ENCODE results near the gene GRIK1.

Gene GRIK1

GRCh38 chr21:29513535-29513934, 426.3 kb downstream of the GRIK1 start:
- no peaks in the 10 kb centered on the region for H3K4me1 ChIP-seq (ENCODE audit: control insufficient read depth in 2 of 2, insufficient read depth in 1 of 2, low read depth in 1 of 2, low read length in 2 of 2)

DNA sequence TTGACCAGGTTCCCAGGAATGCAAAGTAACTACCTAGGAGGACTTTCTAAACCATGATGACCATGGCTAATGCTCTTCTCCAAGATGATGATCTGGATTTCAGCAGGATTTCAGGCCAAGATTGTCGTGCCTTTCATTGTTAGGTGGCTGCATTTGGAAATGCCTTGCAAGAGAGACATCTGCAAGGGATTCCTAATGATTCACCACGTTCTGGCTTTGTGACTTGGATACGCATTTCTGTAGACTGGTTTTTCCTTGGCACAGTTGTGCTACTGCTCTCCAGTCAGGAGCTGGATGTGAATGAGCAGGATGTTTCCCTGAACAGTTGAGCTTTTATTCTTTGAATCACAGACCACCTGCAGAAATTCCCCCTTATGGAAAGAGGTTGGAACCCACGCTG, 428.7 kb downstream of the GRIK1 start:
- Histone ChIP-seq H3K27ac (replicated peaks; ENCODE audit: low read length) (no peak overlapping the region), H4K8ac (ENCODE audit: low read depth, low read length) (no peak overlapping the region), H3K4me3 (ENCODE audit: low read length in 2 of 2) (no peak overlapping the region), H3K9ac (ENCODE audit: low read depth, low read length, poor library complexity) (no peak overlapping the region), H2BK120ac (ENCODE audit: low read depth, low read length) (no peak overlapping the region), H3K9me3 (replicated peaks in 1 of 2; ENCODE audit: control insufficient read depth in 2 of 2, insufficient read depth in 1 of 2, low read depth in 1 of 2, low read length in 2 of 2) (peaks cover 0 to 13% of the 10 kb centered on the region in 2 donors), H2AFZ (ENCODE audit: low read length) (no peak overlapping the region), H3K4me2 (ENCODE audit: insufficient read depth, low read length, poor library complexity, severe bottlenecking) (no peak overlapping the region), H4K91ac (ENCODE audit: low read depth, low read length, poor library complexity) (no peak overlapping the region), H2AK5ac (ENCODE audit: low read depth, low read length) (no peak overlapping the region), H3K27me3 (ENCODE audit: control insufficient read depth in 3 of 3, insufficient read depth in 3 of 3, low read depth in 1 of 3, low read length in 3 of 3) (no peaks in the 10 kb centered on the region), H3K23ac (ENCODE audit: low read depth, low read length, poor library complexity) (no peak overlapping the region), H3K36me3 (replicated peaks in 1 of 2; ENCODE audit: control insufficient read depth in 2 of 2, insufficient read depth in 2 of 2, low read length in 2 of 2) (no peaks in the 10 kb centered on the region), H3K79me1 (ENCODE audit: low read depth, low read length) (no peaks in the 10 kb centered on the region), H3K4me1 (ENCODE audit: control insufficient read depth in 2 of 2, insufficient read depth in 1 of 2, low read depth in 1 of 2, low read length in 2 of 2) (peaks cover 2 to 3% of the 10 kb centered on the region in 2 donors), H2BK15ac (ENCODE audit: low read length) (no peak overlapping the region), H2BK5ac (ENCODE audit: low read length) (no peak overlapping the region), H3K14ac (ENCODE audit: low read length) (no peak overlapping the region), H3K4ac (ENCODE audit: low read length) (no peak overlapping the region), H2BK12ac (ENCODE audit: low read length) (no peak overlapping the region), H3K18ac (ENCODE audit: low read length) (no peak overlapping the region)
- no peak for DNase-seq (ENCODE audit: low spot score)
- no CpG with 5 or more reads among the region's 4 CpGs for WGBS, 2 donors (ENCODE audit: extremely low coverage in 2 of 2, insufficient read length in 2 of 2, insufficient replicate concordance in 1 of 2)

More at GRCh38 chr21:29513535-29513934, 426.3 kb downstream of the GRIK1 start:
- no peak for DNase-seq (ENCODE audit: low spot score)
- H3K79me1 ChIP-seq (ENCODE audit: low read depth, low read length): no peaks in the 10 kb centered on the region
- H3K27ac ChIP-seq (replicated peaks; ENCODE audit: low read length): no peak overlapping the region
- H3K23ac ChIP-seq (ENCODE audit: low read depth, low read length, poor library complexity): no peak overlapping the region
- H2BK12ac ChIP-seq (ENCODE audit: low read length): no peak overlapping the region
- no peak overlapping the region for H3K4ac ChIP-seq (ENCODE audit: low read length)
- no peak overlapping the region for H2BK120ac ChIP-seq (ENCODE audit: low read depth, low read length)
- no peak overlapping the region for H3K4me3 ChIP-seq (ENCODE audit: low read length in 2 of 2)
- no peaks in the 10 kb centered on the region for H3K36me3 ChIP-seq (replicated peaks in 1 of 2; ENCODE audit: control insufficient read depth in 2 of 2, insufficient read depth in 2 of 2, low read length in 2 of 2)
- no peak overlapping the region for H3K9ac ChIP-seq (ENCODE audit: low read depth, low read length, poor library complexity)
- no peak overlapping the region for H2AFZ ChIP-seq (ENCODE audit: low read length)
- no peak overlapping the region for H3K4me2 ChIP-seq (ENCODE audit: insufficient read depth, low read length, poor library complexity, severe bottlenecking)
- H3K14ac ChIP-seq (ENCODE audit: low read length): no peak overlapping the region
- H2AK5ac ChIP-seq (ENCODE audit: low read depth, low read length): no peak overlapping the region
- no peaks in the 10 kb centered on the region for H3K27me3 ChIP-seq (ENCODE audit: control insufficient read depth in 3 of 3, insufficient read depth in 3 of 3, low read depth in 1 of 3, low read length in 3 of 3)
- no peak overlapping the region for H3K18ac ChIP-seq (ENCODE audit: low read length)
- no peak overlapping the region for H4K8ac ChIP-seq (ENCODE audit: low read depth, low read length)
- no peak overlapping the region for H4K91ac ChIP-seq (ENCODE audit: low read depth, low read length, poor library complexity)
- H3K9me3 ChIP-seq (replicated peaks in 1 of 2; ENCODE audit: control insufficient read depth in 2 of 2, insufficient read depth in 1 of 2, low read depth in 1 of 2, low read length in 2 of 2): peaks cover 0 to 13% of the 10 kb centered on the region in 2 donors
- no CpG with 5 or more reads among the region's 1 CpG for WGBS, 2 donors (ENCODE audit: extremely low coverage in 2 of 2, insufficient read length in 2 of 2, insufficient replicate concordance in 1 of 2)
- H2BK15ac ChIP-seq (ENCODE audit: low read length): no peak overlapping the region
- no peak overlapping the region for H2BK5ac ChIP-seq (ENCODE audit: low read length)

- Histone ChIP-seq H4K8ac (ENCODE audit: low read depth, low read length) (no peak overlapping the region), H3K36me3 (replicated peaks in 1 of 2; ENCODE audit: control insufficient read depth in 2 of 2, insufficient read depth in 2 of 2, low read length in 2 of 2) (no peaks in the 10 kb centered on the region), H2BK5ac (ENCODE audit: low read length) (no peak overlapping the region), H3K4me3 (ENCODE audit: low read length in 2 of 2) (no peak overlapping the region), H3K4me2 (ENCODE audit: insufficient read depth, low read length, poor library complexity, severe bottlenecking) (no peak overlapping the region), H4K91ac (ENCODE audit: low read depth, low read length, poor library complexity) (no peak overlapping the region), H2BK12ac (ENCODE audit: low read length) (no peak overlapping the region), H3K27me3 (ENCODE audit: control insufficient read depth in 3 of 3, insufficient read depth in 3 of 3, low read depth in 1 of 3, low read length in 3 of 3) (no peaks in the 10 kb centered on the region), H3K4me1 (ENCODE audit: control insufficient read depth in 2 of 2, insufficient read depth in 1 of 2, low read depth in 1 of 2, low read length in 2 of 2) (peaks cover 2 to 3% of the 10 kb centered on the region in 2 donors), H3K4ac (ENCODE audit: low read length) (no peak overlapping the region), H3K9me3 (replicated peaks in 1 of 2; ENCODE audit: control insufficient read depth in 2 of 2, insufficient read depth in 1 of 2, low read depth in 1 of 2, low read length in 2 of 2) (peaks cover 0 to 8% of the 10 kb centered on the region in 2 donors), H3K23ac (ENCODE audit: low read depth, low read length, poor library complexity) (no peak overlapping the region), H2BK15ac (ENCODE audit: low read length) (no peak overlapping the region), H3K14ac (ENCODE audit: low read length) (no peak overlapping the region), H2BK120ac (ENCODE audit: low read depth, low read length) (no peak overlapping the region), H2AK5ac (ENCODE audit: low read depth, low read length) (no peak overlapping the region), H3K9ac (ENCODE audit: low read depth, low read length, poor library complexity) (no peak overlapping the region), H3K18ac (ENCODE audit: low read length) (no peak overlapping the region), H2AFZ (ENCODE audit: low read length) (no peak overlapping the region), H3K27ac (replicated peaks; ENCODE audit: low read length) (no peak overlapping the region), H3K79me1 (ENCODE audit: low read depth, low read length) (no peaks in the 10 kb centered on the region)
- DNase-seq (ENCODE audit: low spot score): no peak
- no CpG with 5 or more reads among the region's 6 CpGs for WGBS, 2 donors (ENCODE audit: extremely low coverage in 2 of 2, insufficient read length in 2 of 2, insufficient replicate concordance in 1 of 2)
Observed at GRCh38 chr21:29509121-29509520, 430.7 kb downstream of the GRIK1 start.

GRCh38 chr21:29508301-29508700, 431.5 kb downstream of the GRIK1 start:
- H3K9ac ChIP-seq (ENCODE audit: low read depth, low read length, poor library complexity): no peak overlapping the region
- no peak overlapping the region for H4K91ac ChIP-seq (ENCODE audit: low read depth, low read length, poor library complexity)
- no peaks in the 10 kb centered on the region for H3K79me1 ChIP-seq (ENCODE audit: low read depth, low read length)
- WGBS, 2 donors (ENCODE audit: extremely low coverage in 2 of 2, insufficient read length in 2 of 2, insufficient replicate concordance in 1 of 2): no CpG with 5 or more reads among the region's 4 CpGs
- no peak overlapping the region for H2BK5ac ChIP-seq (ENCODE audit: low read length)
- H3K4ac ChIP-seq (ENCODE audit: low read length): no peak overlapping the region
- no peak overlapping the region for H2AK5ac ChIP-seq (ENCODE audit: low read depth, low read length)
- no peak overlapping the region for H3K18ac ChIP-seq (ENCODE audit: low read length)
- H2AFZ ChIP-seq (ENCODE audit: low read length): no peak overlapping the region
- no peak overlapping the region for H2BK120ac ChIP-seq (ENCODE audit: low read depth, low read length)
- H3K27me3 ChIP-seq (ENCODE audit: control insufficient read depth in 3 of 3, insufficient read depth in 3 of 3, low read depth in 1 of 3, low read length in 3 of 3): no peaks in the 10 kb centered on the region
- H3K9me3 ChIP-seq (replicated peaks in 1 of 2; ENCODE audit: control insufficient read depth in 2 of 2, insufficient read depth in 1 of 2, low read depth in 1 of 2, low read length in 2 of 2): peaks cover 0 to under 1% of the 10 kb centered on the region in 2 donors
- H4K8ac ChIP-seq (ENCODE audit: low read depth, low read length): no peak overlapping the region
- no peak overlapping the region for H3K27ac ChIP-seq (replicated peaks; ENCODE audit: low read length)
- no peak overlapping the region for H2BK15ac ChIP-seq (ENCODE audit: low read length)
- no peaks in the 10 kb centered on the region for H3K36me3 ChIP-seq (replicated peaks in 1 of 2; ENCODE audit: control insufficient read depth in 2 of 2, insufficient read depth in 2 of 2, low read length in 2 of 2)
- H3K23ac ChIP-seq (ENCODE audit: low read depth, low read length, poor library complexity): no peak overlapping the region
- no peak for DNase-seq (ENCODE audit: low spot score)
- H3K4me3 ChIP-seq (ENCODE audit: low read length in 2 of 2): no peak overlapping the region
- H3K14ac ChIP-seq (ENCODE audit: low read length): no peak overlapping the region
- H3K4me1 ChIP-seq (ENCODE audit: control insufficient read depth in 2 of 2, insufficient read depth in 1 of 2, low read depth in 1 of 2, low read length in 2 of 2): peaks cover 2 to 3% of the 10 kb centered on the region in 2 donors
- no peak overlapping the region for H3K4me2 ChIP-seq (ENCODE audit: insufficient read depth, low read length, poor library complexity, severe bottlenecking)
- H2BK12ac ChIP-seq (ENCODE audit: low read length): no peak overlapping the region

Measured in neuronal stem cell (in vitro differentiated cells).